Trophoblast cell (in vitro differentiated cells and primary cell): ENCODE data around the gene RTN4RL2.

ENCODE experiments used
- DNase-seq, 2 donors: peaks; one replicate each; pipeline ENCODE4 v3.0.0-alpha.2; 2016
- H2AFZ ChIP-seq: 2 replicates; pipeline ENCODE4 v1.6.1; 2013; ENCODE audit warnings: low read length, moderate library complexity, mild to moderate bottlenecking; ENCODE audit not compliant: insufficient read depth, poor library complexity
- H2AK5ac ChIP-seq: 2 replicates; pipeline ENCODE4 v1.6.1; 2013; ENCODE audit warnings: mild to moderate bottlenecking, low read length
- H2BK120ac ChIP-seq: 2 replicates; pipeline ENCODE4 v1.6.1; 2013; ENCODE audit warnings: low read length, mild to moderate bottlenecking, moderate library complexity; ENCODE audit not compliant: insufficient read depth, poor library complexity
- H2BK12ac ChIP-seq: 2 replicates; pipeline ENCODE4 v1.6.1; 2013; ENCODE audit warnings: mild to moderate bottlenecking, low read length, moderate library complexity
- H2BK5ac ChIP-seq: 2 replicates; pipeline ENCODE4 v1.6.1; 2013; ENCODE audit warnings: low read length, low read depth, moderate library complexity, mild to moderate bottlenecking; ENCODE audit not compliant: poor library complexity
- H3K14ac ChIP-seq: 2 replicates; pipeline ENCODE4 v1.6.1; 2013; ENCODE audit warnings: mild to moderate bottlenecking, low read length
- H3K18ac ChIP-seq: 2 replicates; pipeline ENCODE4 v1.6.1; 2013; ENCODE audit warnings: mild to moderate bottlenecking, low read length
- H3K23ac ChIP-seq: 2 replicates; pipeline ENCODE4 v1.6.1; 2013; ENCODE audit warnings: low read length
- H3K27ac ChIP-seq: 2 replicates; pipeline ENCODE4 v1.5.1; 2013; ENCODE audit warnings: low read depth, mild to moderate bottlenecking, inconsistent platforms, low read length, moderate library complexity
- H3K27me3 ChIP-seq: 2 replicates; pipeline ENCODE4 v1.6.1; 2013; ENCODE audit warnings: inconsistent platforms, mild to moderate bottlenecking, low read length, moderate library complexity; ENCODE audit not compliant: insufficient read depth
- H3K36me3 ChIP-seq, 2 experiments: 1 replicate in 1 of 2; 2 replicates in 1 of 2; pipeline ENCODE4 v1.6.1; 2013; ENCODE audit warnings: low read length in 2 of 2, mild to moderate bottlenecking in 2 of 2, moderate library complexity in 1 of 2; ENCODE audit not compliant: insufficient read depth in 2 of 2, control insufficient read depth in 1 of 2
- H3K4ac ChIP-seq: 2 replicates; pipeline ENCODE4 v1.6.1; 2013; ENCODE audit warnings: low read depth, mild to moderate bottlenecking, low read length, moderate library complexity
- H3K4me1 ChIP-seq, 2 experiments: 1 replicate in 1 of 2; 2 replicates in 1 of 2; pipeline ENCODE4 v1.6.1; 2013; ENCODE audit warnings: low read length in 2 of 2, mild to moderate bottlenecking in 2 of 2, moderate library complexity in 1 of 2; ENCODE audit not compliant: insufficient read depth in 2 of 2, control insufficient read depth in 1 of 2
- H3K4me2 ChIP-seq: 2 replicates; pipeline ENCODE4 v1.6.1; 2013; ENCODE audit warnings: inconsistent platforms, mild to moderate bottlenecking, low read length, moderate library complexity
- H3K4me3 ChIP-seq: 2 replicates; pipeline ENCODE4 v1.5.1; 2013; ENCODE audit warnings: mild to moderate bottlenecking, low read depth, low read length, inconsistent platforms
- H3K79me1 ChIP-seq: one replicate; pipeline ENCODE4 v1.6.1; 2013; ENCODE audit warnings: low read length
- H3K79me2 ChIP-seq: 2 replicates; pipeline ENCODE4 v1.6.1; 2013; ENCODE audit warnings: low read length, mild to moderate bottlenecking; ENCODE audit not compliant: control insufficient read depth, insufficient read depth, poor library complexity
- H3K9ac ChIP-seq: 2 replicates; pipeline ENCODE4 v1.6.1; 2013; ENCODE audit warnings: mild to moderate bottlenecking, low read length
- H3K9me3 ChIP-seq: 2 replicates; pipeline ENCODE4 v1.6.1; 2013; ENCODE audit warnings: low read depth, mild to moderate bottlenecking, control low read depth, inconsistent platforms, low read length; ENCODE audit not compliant: insufficient read depth
- H4K12ac ChIP-seq: 2 replicates; pipeline ENCODE4 v1.6.1; 2013; ENCODE audit warnings: low read depth, mild to moderate bottlenecking, low read length, moderate library complexity
- H4K8ac ChIP-seq: 2 replicates; pipeline ENCODE4 v1.6.1; 2013; ENCODE audit warnings: low read depth, mild to moderate bottlenecking, low read length, moderate library complexity
- H4K91ac ChIP-seq: one replicate; pipeline ENCODE4 v1.6.1; 2013; ENCODE audit warnings: low read depth, mild to moderate bottlenecking, low read length, moderate library complexity
- WGBS: extraction: QIAGEN DNeasy Blood & Tissue Kit; methylation state at CpG from one replicate; pipeline ENCODE4 v1.1.7; 2013; ENCODE audit warnings: missing lambda C conversion rate; ENCODE audit not compliant: insufficient read length, insufficient coverage; ENCODE audit errors: extremely low coverage; 5-methylcytosine and 5-hydroxymethylcytosine counted together

Gene RTN4RL2

GRCh38 chr11:57417056-57417455 lies 43.3 kb upstream of the RTN4RL2 start:
- H3K4me1 ChIP-seq: no peaks in the 10 kb centered on the region
- no peak overlapping the region for H3K9ac ChIP-seq
- H3K4ac ChIP-seq: no peak overlapping the region
- H2BK5ac ChIP-seq: no peak overlapping the region
- H3K23ac ChIP-seq: no peak overlapping the region
- H2BK12ac ChIP-seq: no peak overlapping the region
- no peak overlapping the region for H3K14ac ChIP-seq
- no peak overlapping the region for H4K8ac ChIP-seq
- H3K36me3 ChIP-seq: peaks cover 0 to 3% of the 10 kb centered on the region in 2 experiments
- H4K91ac ChIP-seq: no peak overlapping the region
- no peak overlapping the region for H3K27ac ChIP-seq
- H3K27me3 ChIP-seq: no peaks in the 10 kb centered on the region
- no peak overlapping the region for H3K4me3 ChIP-seq
- no peaks in the 10 kb centered on the region for H3K79me1 ChIP-seq
- no peak overlapping the region for H3K4me2 ChIP-seq
- H2AFZ ChIP-seq: no peak overlapping the region
- WGBS: no CpG with 5 or more reads among the region's 4 CpGs
- H3K18ac ChIP-seq: no peak overlapping the region
- H3K79me2 ChIP-seq: no peaks in the 10 kb centered on the region
- no peak overlapping the region for H4K12ac ChIP-seq
- DNase-seq: peak in 1 of 2 donors; percentile 53
- no peak overlapping the region for H2AK5ac ChIP-seq
- H3K9me3 ChIP-seq: no peaks in the 10 kb centered on the region
- no peak overlapping the region for H2BK120ac ChIP-seq

- Histone ChIP-seq H3K79me1 (no peaks in the 10 kb centered on the region), H2AK5ac (no peak overlapping the region), H2AFZ (no peak overlapping the region), H2BK120ac (no peak overlapping the region), H3K27me3 (no peaks in the 10 kb centered on the region), H3K9ac (no peak overlapping the region), H3K18ac (no peak overlapping the region), H3K36me3 (peaks cover 0 to 3% of the 10 kb centered on the region in 2 experiments), H3K9me3 (no peaks in the 10 kb centered on the region), H3K4ac (no peak overlapping the region), H3K4me2 (no peak overlapping the region), H2BK12ac (no peak overlapping the region), H4K12ac (no peak overlapping the region), H4K8ac (no peak overlapping the region), H4K91ac (no peak overlapping the region), H3K27ac (no peak overlapping the region), H3K4me1 (no peaks in the 10 kb centered on the region), H3K4me3 (no peak overlapping the region), H3K23ac (no peak overlapping the region), H3K79me2 (no peaks in the 10 kb centered on the region), H3K14ac (no peak overlapping the region), H2BK5ac (no peak overlapping the region)
- DNase-seq: no peak
These were observed 42.2 kb upstream of the RTN4RL2 start for GRCh38 chr11:57418131-57418530.

- H3K14ac ChIP-seq: no peak overlapping the region
- no peak overlapping the region for H2AK5ac ChIP-seq
- H3K4me1 ChIP-seq: no peaks in the 10 kb centered on the region
- H4K91ac ChIP-seq: no peak overlapping the region
- no peak overlapping the region for H3K27ac ChIP-seq
- H3K4ac ChIP-seq: no peak overlapping the region
- H2BK5ac ChIP-seq: no peak overlapping the region
- H4K12ac ChIP-seq: no peak overlapping the region
- no peak overlapping the region for H2AFZ ChIP-seq
- H3K9me3 ChIP-seq: peaks cover 2% of the 10 kb centered on the region
- no CpG with 5 or more reads among the region's 3 CpGs for WGBS
- no peak overlapping the region for H3K4me2 ChIP-seq
- H3K4me3 ChIP-seq: no peak overlapping the region
- H3K23ac ChIP-seq: no peak overlapping the region
- H4K8ac ChIP-seq: no peak overlapping the region
- H3K27me3 ChIP-seq: no peaks in the 10 kb centered on the region
- H2BK120ac ChIP-seq: no peak overlapping the region
- no peak overlapping the region for H2BK12ac ChIP-seq
- H3K18ac ChIP-seq: no peak overlapping the region
- H3K79me2 ChIP-seq: no peaks in the 10 kb centered on the region
- no peaks in the 10 kb centered on the region for H3K79me1 ChIP-seq
- DNase-seq: no peak
- peaks cover 0 to 3% of the 10 kb centered on the region in 2 experiments for H3K36me3 ChIP-seq
- H3K9ac ChIP-seq: no peak overlapping the region
These were observed 41.2 kb upstream of the RTN4RL2 start for GRCh38 chr11:57419146-57419545.

GRCh38 chr11:57421066-57421465 lies 39.3 kb upstream of the RTN4RL2 start:
- Histone ChIP-seq H3K27me3 (no peaks in the 10 kb centered on the region), H3K9me3 (peaks cover 2% of the 10 kb centered on the region), H3K79me1 (no peaks in the 10 kb centered on the region), H3K4me1 (peaks cover 3 to 4% of the 10 kb centered on the region in 2 experiments), H3K9ac (no peak overlapping the region), H3K36me3 (peaks cover 0 to 3% of the 10 kb centered on the region in 2 experiments), H3K14ac (no peak overlapping the region), H4K12ac (no peak overlapping the region), H2BK5ac (no peak overlapping the region), H2AK5ac (no peak overlapping the region), H3K4me2 (no peak overlapping the region), H3K18ac (no peak overlapping the region), H2AFZ (no peak overlapping the region), H3K79me2 (no peaks in the 10 kb centered on the region), H2BK120ac (no peak overlapping the region), H3K4ac (no peak overlapping the region), H3K4me3 (no peak overlapping the region), H4K91ac (no peak overlapping the region), H3K23ac (no peak overlapping the region), H4K8ac (no peak overlapping the region), H2BK12ac (no peak overlapping the region), H3K27ac (no peak overlapping the region)
- no CpG with 5 or more reads among the region's 4 CpGs for WGBS
- DNase-seq: no peak
